Ascending aorta (tissue), 2 donors: ENCODE measurements around the gene LAMA2. TPM values are rescaled to one million over a fixed set of nuclear protein-coding genes. Genes with fewer than 3 reads are reported as not detected.

Experiments used
- DNase-seq, 2 donors: peaks; one replicate each; pipeline ENCODE4 v3.0.0-alpha.2; 2019; ENCODE audit warnings: low spot score in 2 of 2
- H3K27ac ChIP-seq, 2 donors: fragments of 200-600 bp; sonication (generic); one replicate each; pipeline ENCODE4 v1.5.1; 2016 to 2017; ENCODE audit warnings: mild to moderate bottlenecking in 1 of 2
- H3K27me3 ChIP-seq: fragments of 200-600 bp; sonication (generic); one replicate; pipeline ENCODE4 v1.5.1; 2017
- H3K36me3 ChIP-seq, 2 donors: fragments of 200-600 bp; sonication (generic); one replicate each; pipeline ENCODE4 v1.5.1; 2016
- H3K4me1 ChIP-seq, 2 donors: fragments of 200-600 bp; sonication (generic); one replicate each; pipeline ENCODE4 v1.5.1; 2016 to 2017; ENCODE audit warnings: mild to moderate bottlenecking in 1 of 2
- H3K4me3 ChIP-seq, 2 donors: fragments of 200-600 bp; sonication (generic); one replicate each; pipeline ENCODE4 v1.5.1; 2016 to 2017; ENCODE audit warnings: mild to moderate bottlenecking in 1 of 2
- H3K9me3 ChIP-seq, 2 donors: fragments of 200-600 bp; sonication (generic); one replicate each; pipeline ENCODE4 v1.5.1; 2016
- intact Hi-C: fragments of 100-400 bp; cut with DNase I; formaldehyde crosslinking; loops from one replicate; pipeline ENCODE4 v1.15.1; 2023
- total RNA-seq: library from RNA; depleted of rRNA; stranded (reverse); fragments of >200 nt; gene quantifications from one replicate; pipeline ENCODE4 v1.1.0, GENCODE V29; 2016
- TF ChIP-seq, protein P1 (sequence below), 3 experiments: fragments of 200-600 bp in 2 of 3; fragments of 450-650 bp in 1 of 3; sonication (generic) in 2 of 3; IDR thresholded peaks; one replicate each; pipeline ENCODE4 v1.5.1; 2016 to 2019; ENCODE audit warnings: antibody characterized with exemption in 3 of 3, mild to moderate bottlenecking in 1 of 3, moderate library complexity in 1 of 3

The LAMA2 gene
- total RNA-seq, 1 donor from 2014 or later: 45.2 TPM

DNA sequence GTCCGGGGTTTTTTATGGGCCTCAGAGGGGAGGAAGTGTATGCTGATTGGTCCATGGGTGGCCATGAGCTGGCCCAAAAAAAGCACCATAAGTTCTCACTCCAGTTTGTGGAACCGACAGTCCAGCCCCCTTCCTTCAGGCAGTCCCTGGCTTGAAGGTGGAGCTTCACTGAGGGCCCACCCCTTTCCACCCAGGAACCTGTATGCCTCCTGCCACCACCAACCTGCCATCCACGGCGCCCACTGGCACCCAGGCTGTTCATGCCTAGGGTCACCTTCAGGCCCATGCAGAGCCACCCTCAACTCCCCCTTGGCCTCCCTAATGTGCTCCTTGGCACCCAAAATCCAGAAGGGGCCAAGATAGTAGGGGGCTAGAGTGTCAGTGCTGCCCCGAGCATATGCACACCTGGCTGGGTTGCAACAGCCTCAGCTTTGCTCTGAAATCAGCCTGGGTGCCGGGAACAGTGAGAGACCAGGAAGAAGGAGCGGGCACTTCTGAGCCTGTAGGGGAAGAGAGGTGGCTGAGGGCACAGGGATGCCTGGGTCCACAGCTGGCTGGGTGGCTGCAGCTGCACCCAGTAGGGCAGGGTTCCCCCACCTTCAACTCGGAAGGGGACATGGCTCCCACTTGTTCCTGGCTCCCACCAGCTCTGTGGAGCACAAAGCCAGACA is 534.6 kb downstream of the LAMA2 start:
- no peak overlapping the region for H3K4me3 ChIP-seq
- intact Hi-C loops: no loop called here
- H3K4me1 ChIP-seq: no peaks in the 10 kb centered on the region
- no peak overlapping the region for H3K27ac ChIP-seq
- H3K9me3 ChIP-seq: no peaks in the 10 kb centered on the region
- no peaks in the 10 kb centered on the region for H3K36me3 ChIP-seq
- DNase-seq: no peak
- TF ChIP-seq, protein P1, sequence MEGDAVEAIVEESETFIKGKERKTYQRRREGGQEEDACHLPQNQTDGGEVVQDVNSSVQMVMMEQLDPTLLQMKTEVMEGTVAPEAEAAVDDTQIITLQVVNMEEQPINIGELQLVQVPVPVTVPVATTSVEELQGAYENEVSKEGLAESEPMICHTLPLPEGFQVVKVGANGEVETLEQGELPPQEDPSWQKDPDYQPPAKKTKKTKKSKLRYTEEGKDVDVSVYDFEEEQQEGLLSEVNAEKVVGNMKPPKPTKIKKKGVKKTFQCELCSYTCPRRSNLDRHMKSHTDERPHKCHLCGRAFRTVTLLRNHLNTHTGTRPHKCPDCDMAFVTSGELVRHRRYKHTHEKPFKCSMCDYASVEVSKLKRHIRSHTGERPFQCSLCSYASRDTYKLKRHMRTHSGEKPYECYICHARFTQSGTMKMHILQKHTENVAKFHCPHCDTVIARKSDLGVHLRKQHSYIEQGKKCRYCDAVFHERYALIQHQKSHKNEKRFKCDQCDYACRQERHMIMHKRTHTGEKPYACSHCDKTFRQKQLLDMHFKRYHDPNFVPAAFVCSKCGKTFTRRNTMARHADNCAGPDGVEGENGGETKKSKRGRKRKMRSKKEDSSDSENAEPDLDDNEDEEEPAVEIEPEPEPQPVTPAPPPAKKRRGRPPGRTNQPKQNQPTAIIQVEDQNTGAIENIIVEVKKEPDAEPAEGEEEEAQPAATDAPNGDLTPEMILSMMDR (IDR thresholded peaks at IDR 0.05): no peak
- H3K27me3 ChIP-seq: no peaks in the 10 kb centered on the region

DNA sequence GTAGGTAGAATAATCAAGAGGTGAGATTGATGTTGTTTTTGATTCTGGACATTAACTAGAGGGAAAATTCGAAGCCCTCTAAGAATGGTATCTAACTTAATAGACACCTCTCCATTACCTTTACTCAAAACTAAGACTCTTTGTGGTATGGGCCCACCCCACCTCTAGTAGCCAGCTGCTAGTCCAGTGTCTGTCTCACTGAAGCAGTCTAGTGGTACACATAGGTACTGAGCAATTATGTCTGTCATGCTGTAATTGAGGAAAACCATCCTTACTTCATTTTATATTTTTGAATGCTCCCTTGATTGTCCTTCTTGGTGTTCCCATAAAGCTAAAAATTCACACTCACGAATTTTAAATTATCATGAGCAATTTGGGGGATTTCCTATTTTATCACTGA is 536.4 kb downstream of the LAMA2 start:
- Histone ChIP-seq H3K4me1 (no peaks in the 10 kb centered on the region), H3K4me3 (no peak overlapping the region), H3K27me3 (no peaks in the 10 kb centered on the region), H3K27ac (no peak overlapping the region), H3K9me3 (no peaks in the 10 kb centered on the region), H3K36me3 (no peaks in the 10 kb centered on the region)
- DNase-seq: no peak
- TF ChIP-seq, protein P1 (IDR thresholded peaks at IDR 0.05): no peak
- intact Hi-C loops: no loop called here

DNA sequence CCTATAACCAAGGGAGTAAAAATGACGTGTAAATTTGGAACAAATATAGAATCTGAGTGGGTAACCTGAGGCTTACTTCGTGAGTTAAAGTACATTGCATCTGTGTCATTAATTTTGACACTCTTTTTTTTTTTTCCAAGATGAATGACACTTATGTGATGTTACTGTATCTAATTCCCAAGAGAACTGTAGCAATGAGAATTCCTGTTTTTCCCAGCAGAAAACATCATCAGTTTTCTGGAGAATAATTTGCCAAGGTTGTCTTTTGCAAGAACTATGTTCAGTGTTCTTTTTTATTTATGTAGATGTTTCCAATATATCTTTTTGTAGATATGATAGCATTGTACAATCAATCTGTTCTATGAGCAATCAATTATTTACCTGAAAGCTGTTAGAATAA is 543.4 kb downstream of the LAMA2 start:
- Histone ChIP-seq H3K36me3 (no peaks in the 10 kb centered on the region), H3K27ac (no peak overlapping the region), H3K9me3 (no peaks in the 10 kb centered on the region), H3K27me3 (no peaks in the 10 kb centered on the region), H3K4me3 (no peak overlapping the region), H3K4me1 (no peaks in the 10 kb centered on the region)
- TF ChIP-seq, protein P1 (IDR thresholded peaks at IDR 0.05): no peak
- intact Hi-C loops: no loop called here
- DNase-seq: no peak

DNA sequence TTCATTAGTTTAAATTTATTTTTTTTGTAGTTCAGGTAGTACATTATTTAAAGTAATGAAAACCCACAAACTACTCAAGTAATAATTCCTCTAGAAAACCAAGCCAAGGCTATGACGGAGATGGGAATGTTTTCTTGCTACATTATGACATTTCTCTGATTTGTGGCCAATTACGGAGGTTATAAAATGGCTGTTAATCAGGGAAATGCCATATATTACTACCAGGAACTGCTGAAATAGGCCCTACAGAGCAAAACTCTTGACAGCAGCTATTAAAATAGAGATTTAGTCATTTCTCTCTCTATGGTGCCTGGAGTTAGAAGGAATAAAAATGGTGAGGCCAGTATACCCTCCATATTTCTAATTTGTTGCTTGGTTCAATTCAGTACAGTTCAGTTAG is 547.0 kb downstream of the LAMA2 start:
- H3K27ac ChIP-seq: no peak overlapping the region
- no peaks in the 10 kb centered on the region for H3K36me3 ChIP-seq
- H3K4me1 ChIP-seq: no peaks in the 10 kb centered on the region
- no peak for DNase-seq
- H3K9me3 ChIP-seq: no peaks in the 10 kb centered on the region
- no peaks in the 10 kb centered on the region for H3K27me3 ChIP-seq
- TF ChIP-seq, protein P1 (IDR thresholded peaks at IDR 0.05): no peak
- intact Hi-C loops: no loop called here
- H3K4me3 ChIP-seq: no peak overlapping the region

DNA sequence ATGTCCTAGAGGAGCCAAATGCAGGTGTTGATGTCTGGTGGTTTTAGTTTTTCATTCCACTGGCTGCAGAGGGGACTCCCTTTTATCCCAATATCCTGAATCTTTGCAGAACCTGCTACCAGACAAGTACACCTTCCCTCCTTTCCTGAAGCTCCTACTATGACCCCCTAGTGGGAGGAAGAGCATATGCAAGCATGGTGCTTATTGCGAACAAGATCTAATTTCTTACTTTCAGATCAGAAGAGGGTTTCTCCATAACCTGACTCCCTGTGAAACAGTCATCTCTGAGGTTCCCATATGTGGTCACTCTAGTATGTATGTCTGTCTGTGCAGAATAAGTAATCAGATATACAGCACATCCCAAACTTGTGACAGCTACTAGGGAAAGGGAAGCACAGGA is 549.8 kb downstream of the LAMA2 start:
- Histone ChIP-seq H3K36me3 (no peaks in the 10 kb centered on the region), H3K4me1 (no peaks in the 10 kb centered on the region), H3K4me3 (no peak overlapping the region), H3K9me3 (no peaks in the 10 kb centered on the region), H3K27me3 (no peaks in the 10 kb centered on the region), H3K27ac (no peak overlapping the region)
- TF ChIP-seq, protein P1 (IDR thresholded peaks at IDR 0.05): no peak
- intact Hi-C loops: no loop called here
- no peak for DNase-seq

DNA sequence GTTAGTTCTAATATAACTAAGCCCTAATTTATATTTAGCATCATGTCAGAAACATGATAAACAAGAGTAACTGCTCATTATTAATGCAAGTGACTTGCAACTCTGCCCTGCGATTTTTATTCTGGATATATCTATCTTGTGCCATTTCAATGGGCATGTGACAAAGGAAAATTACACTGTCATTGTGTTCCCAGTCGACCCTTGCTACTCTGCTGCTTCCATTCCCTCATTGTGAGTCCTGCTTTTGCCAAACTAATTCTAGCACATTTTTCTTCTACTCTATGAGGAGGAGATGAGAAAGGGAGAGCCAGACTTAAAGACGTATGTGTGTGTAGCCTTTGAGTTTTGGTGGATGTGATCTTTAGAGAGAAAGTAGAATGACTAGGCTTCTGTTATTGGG is 551.2 kb downstream of the LAMA2 start:
- Histone ChIP-seq H3K27ac (no peak overlapping the region), H3K36me3 (no peaks in the 10 kb centered on the region), H3K9me3 (no peaks in the 10 kb centered on the region), H3K4me1 (no peaks in the 10 kb centered on the region), H3K4me3 (no peak overlapping the region), H3K27me3 (no peaks in the 10 kb centered on the region)
- intact Hi-C loops: no loop called here
- no peak for DNase-seq
- TF ChIP-seq, protein P1 (IDR thresholded peaks at IDR 0.05): no peak
